Measurements from ENCODE around the gene MNX1.

The MNX1 gene

GRCh38 chr7:157010588-157011332, at the start of gene MNX1:
MNX1 (minus strand) TSS chr7:157010663; CDS start chr7:157010350, 313 bp downstream.
- POLR2A ChIA-PET = no interaction called here
- CTCF ChIA-PET = no interaction called here
- peak; percentile 94 for DNase-seq (ENCODE audit: extremely low spot score)
- TF ChIP-seq, protein P1, sequence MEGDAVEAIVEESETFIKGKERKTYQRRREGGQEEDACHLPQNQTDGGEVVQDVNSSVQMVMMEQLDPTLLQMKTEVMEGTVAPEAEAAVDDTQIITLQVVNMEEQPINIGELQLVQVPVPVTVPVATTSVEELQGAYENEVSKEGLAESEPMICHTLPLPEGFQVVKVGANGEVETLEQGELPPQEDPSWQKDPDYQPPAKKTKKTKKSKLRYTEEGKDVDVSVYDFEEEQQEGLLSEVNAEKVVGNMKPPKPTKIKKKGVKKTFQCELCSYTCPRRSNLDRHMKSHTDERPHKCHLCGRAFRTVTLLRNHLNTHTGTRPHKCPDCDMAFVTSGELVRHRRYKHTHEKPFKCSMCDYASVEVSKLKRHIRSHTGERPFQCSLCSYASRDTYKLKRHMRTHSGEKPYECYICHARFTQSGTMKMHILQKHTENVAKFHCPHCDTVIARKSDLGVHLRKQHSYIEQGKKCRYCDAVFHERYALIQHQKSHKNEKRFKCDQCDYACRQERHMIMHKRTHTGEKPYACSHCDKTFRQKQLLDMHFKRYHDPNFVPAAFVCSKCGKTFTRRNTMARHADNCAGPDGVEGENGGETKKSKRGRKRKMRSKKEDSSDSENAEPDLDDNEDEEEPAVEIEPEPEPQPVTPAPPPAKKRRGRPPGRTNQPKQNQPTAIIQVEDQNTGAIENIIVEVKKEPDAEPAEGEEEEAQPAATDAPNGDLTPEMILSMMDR (IDR thresholded peaks at IDR 0.05; ENCODE audit: control extremely low read depth, extremely low read depth, low read depth, missing control alignments) = no peak

- TF ChIP-seq, protein P1 (IDR thresholded peaks at IDR 0.05; ENCODE audit: control extremely low read depth, extremely low read depth, low read depth, missing control alignments) = no peak
- ChIA-PET POLR2A (no interaction called here), CTCF (interaction anchor here (1.2 kb wide), 1 partner anchor 9 kb away, joined by 3 read pairs; no protein-coding TSS in a partner anchor)
- no peak for DNase-seq (ENCODE audit: extremely low spot score)
These were observed 49.1 kb upstream of the MNX1 start for GRCh38 chr7:157059534-157059933.

DNA sequence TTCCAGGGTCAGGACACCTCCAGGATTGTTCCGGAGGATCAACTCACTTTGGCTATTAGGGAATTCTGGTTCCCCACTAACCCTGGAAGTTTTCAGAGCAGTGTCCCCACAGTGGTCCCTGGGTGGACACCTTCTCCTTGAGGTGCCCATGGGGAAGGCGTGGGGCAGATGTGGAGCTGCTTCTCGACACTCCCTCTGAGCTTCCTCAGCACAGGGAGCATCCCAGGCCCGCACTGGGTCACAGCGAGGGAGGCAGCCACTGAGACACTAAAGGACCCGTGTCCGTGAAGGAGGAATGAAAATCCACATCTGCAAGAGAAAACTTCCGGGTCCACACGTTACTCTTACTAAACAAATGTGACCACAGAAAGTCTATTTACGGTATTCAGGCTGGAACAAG, 48.2 kb upstream of the MNX1 start:
- ChIA-PET CTCF (no interaction called here), POLR2A (no interaction called here)
- no peak for DNase-seq (ENCODE audit: extremely low spot score)
- TF ChIP-seq, protein P1 (IDR thresholded peaks at IDR 0.05; ENCODE audit: control extremely low read depth, extremely low read depth, low read depth, missing control alignments) = no peak

GRCh38 chr7:157058068-157058467, 47.6 kb upstream of the MNX1 start:
- CTCF ChIA-PET = no interaction called here
- POLR2A ChIA-PET = no interaction called here
- DNase-seq (ENCODE audit: extremely low spot score) = no peak
- TF ChIP-seq, protein P1 (IDR thresholded peaks at IDR 0.05; ENCODE audit: control extremely low read depth, extremely low read depth, low read depth, missing control alignments) = no peak

DNA sequence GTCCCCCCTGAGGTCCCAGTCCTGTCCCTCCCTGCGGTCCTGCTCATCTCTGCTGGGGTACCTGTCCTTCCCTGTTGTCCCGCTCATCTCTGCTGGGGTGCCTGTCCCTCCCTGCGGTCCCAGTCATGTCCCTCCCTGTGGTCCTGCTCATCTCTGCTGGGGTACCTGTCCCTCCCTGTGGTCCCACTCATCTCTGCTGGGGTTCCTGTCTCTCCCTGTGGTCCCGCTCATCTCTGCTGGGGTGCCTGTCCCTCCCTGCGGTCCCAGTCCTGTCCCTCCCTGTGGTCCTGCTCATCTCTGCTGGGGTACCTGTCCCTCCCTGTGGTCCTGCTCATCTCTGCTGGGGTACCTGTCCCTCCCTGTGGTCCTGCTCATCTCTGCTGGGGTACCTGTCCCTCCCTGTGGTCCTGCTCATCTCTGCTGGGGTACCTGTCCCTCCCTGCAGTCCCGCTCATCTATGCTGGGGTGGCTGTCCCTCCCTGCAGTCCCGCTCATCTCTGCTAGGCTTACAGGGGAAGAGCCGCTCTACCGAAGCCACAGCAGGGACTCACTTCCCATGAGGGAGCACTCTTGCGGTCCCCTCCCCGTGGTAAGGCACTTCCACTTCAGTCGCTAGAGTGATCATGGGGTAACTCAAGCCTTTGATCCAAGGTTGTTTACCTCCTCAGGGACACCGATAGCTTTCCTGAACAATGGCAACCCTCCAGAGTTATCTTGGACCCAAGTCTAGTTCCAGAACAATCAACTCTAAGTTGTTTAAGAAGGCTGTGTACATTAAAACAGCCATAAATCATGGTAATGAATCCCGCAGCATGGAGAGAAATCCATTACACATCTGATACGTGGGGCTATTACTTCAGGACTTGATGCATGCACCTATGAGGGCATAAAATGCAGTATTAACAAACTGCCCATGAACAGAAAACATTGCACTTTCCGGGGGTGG, 46.8 kb upstream of the MNX1 start:
- TF ChIP-seq, protein P1 (IDR thresholded peaks at IDR 0.05; ENCODE audit: control extremely low read depth, extremely low read depth, low read depth, missing control alignments) = no peak
- CTCF ChIA-PET = no interaction called here
- no peak for DNase-seq (ENCODE audit: extremely low spot score)
- POLR2A ChIA-PET = no interaction called here

- POLR2A ChIA-PET = no interaction called here
- CTCF ChIA-PET = no interaction called here
- no peak for DNase-seq (ENCODE audit: extremely low spot score)
- TF ChIP-seq, protein P1 (IDR thresholded peaks at IDR 0.05; ENCODE audit: control extremely low read depth, extremely low read depth, low read depth, missing control alignments) = no peak
These were observed 45.8 kb upstream of the MNX1 start for GRCh38 chr7:157056246-157056645.
